HepG2 (cell line): ENCODE measurements around the gene KCTD13. TPM values are rescaled to one million over a fixed set of nuclear protein-coding genes. Genes with fewer than 3 reads are reported as not detected.

ENCODE experiments used
- CBX5 ChIP-seq: sonication (generic); formaldehyde crosslinking; IDR thresholded peaks from 2 replicates; pipeline ENCODE4 v1.4.0; 2020; ENCODE audit warnings: missing genetic modification reagents, borderline replicate concordance
- JUND ChIP-seq: sonication (generic); formaldehyde crosslinking; IDR thresholded peaks from 2 replicates; pipeline ENCODE4 v1.8.0; 2022; ENCODE audit warnings: mild to moderate bottlenecking, missing genetic modification reagents
- KDM5B ChIP-seq: sonication (generic); formaldehyde crosslinking; IDR thresholded peaks from 2 replicates; pipeline ENCODE4 v1.4.0; 2020; ENCODE audit warnings: missing genetic modification reagents, mild to moderate bottlenecking, borderline replicate concordance
- MXI1 ChIP-seq: IDR thresholded peaks from 3 replicates; pipeline ENCODE4 v1.6.1; 2012; ENCODE audit warnings: low read depth, low read length, inconsistent platforms, borderline replicate concordance
- PHF20 ChIP-seq: sonication (generic); formaldehyde crosslinking; IDR thresholded peaks from 2 replicates; pipeline ENCODE4 v1.5.0; 2020; ENCODE audit warnings: mild to moderate bottlenecking, missing genetic modification reagents
- PRMT3 ChIP-seq: sonication (generic); formaldehyde crosslinking; IDR thresholded peaks from 2 replicates; pipeline ENCODE4 v1.8.1; 2022; ENCODE audit warnings: low read depth, mild to moderate bottlenecking, moderate library complexity, missing genetic modification reagents, borderline replicate concordance
- SPEN ChIP-seq: sonication (generic); formaldehyde crosslinking; IDR thresholded peaks from 2 replicates; pipeline ENCODE4 v1.5.1; 2020; ENCODE audit warnings: low read depth, mild to moderate bottlenecking, missing genetic modification reagents
- STAT5B ChIP-seq: sonication (generic); formaldehyde crosslinking; IDR thresholded peaks from 2 replicates; pipeline ENCODE4 v1.4.0; 2020; ENCODE audit warnings: missing genetic modification reagents
- TGIF2 ChIP-seq: IDR thresholded peaks from 2 replicates; pipeline ENCODE4 v1.6.1; 2016; ENCODE audit warnings: control low read depth, missing compliant biosample characterization
- ZNF589 ChIP-seq: sonication (generic); formaldehyde crosslinking; conservative IDR thresholded peaks from 2 replicates; pipeline ENCODE4 v1.8.0; 2022; ENCODE audit warnings: mild to moderate bottlenecking, moderate library complexity, missing genetic modification reagents
- polyA plus RNA-seq, 8 experiments: library from polyadenylated mRNA; depleted of rRNA in 3 of 8; stranded (reverse) in 7 of 8; unstranded in 1 of 8; fragments of >200 nt; fragmentation: Illumina TruSeq in 4 of 8; extraction: Trizol in 4 of 8; gene quantifications; 2 replicates each; pipeline versions ENCODE4 v1.2.1 to v1.2.3, GENCODE V29; 2011 to 2016; ENCODE audit warnings: low read depth in 4 of 8, missing spikeins in 1 of 8, mixed read lengths in 1 of 8; ENCODE audit not compliant: insufficient read depth in 1 of 8
- total RNA-seq, 5 experiments: library from RNA; depleted of rRNA; stranded (reverse); fragments of >200 nt; fragmentation: Illumina TruSeq; extraction: Trizol; gene quantifications; 2 replicates each; pipeline ENCODE4 v1.2.3, GENCODE V29; 2016; ENCODE audit warnings: low read depth in 1 of 5
- TF ChIP-seq, protein P1 (sequence below): sonication (generic); formaldehyde crosslinking; IDR thresholded peaks from 2 replicates; pipeline ENCODE4 v1.4.0; 2020; ENCODE audit warnings: missing genetic modification reagents, borderline replicate concordance
- TF ChIP-seq, protein P2 (sequence below): sonication (generic); formaldehyde crosslinking; IDR thresholded peaks from 2 replicates; pipeline ENCODE4 v1.5.1; 2020; ENCODE audit warnings: mild to moderate bottlenecking, missing genetic modification reagents, moderate library complexity
- TF ChIP-seq, protein P3 (sequence below): sonication (generic); formaldehyde crosslinking; IDR thresholded peaks from 2 replicates; pipeline ENCODE4 v1.5.0; 2020; ENCODE audit warnings: missing genetic modification reagents
- TF ChIP-seq, protein P4 (sequence below): sonication (generic); formaldehyde crosslinking; IDR thresholded peaks from 2 replicates; pipeline ENCODE4 v1.8.0; 2022; ENCODE audit warnings: mild to moderate bottlenecking, missing genetic modification reagents
- TF ChIP-seq, protein P5 (sequence below): sonication (generic); formaldehyde crosslinking; IDR thresholded peaks from 2 replicates; pipeline ENCODE4 v1.4.0; 2020; ENCODE audit warnings: missing genetic modification reagents

KCTD13 gene
- total and polyA plus RNA-seq, 2 of the 13 experiments (the other 11 are each of a cell fraction or from before 2014, with no cell fraction given) = 6.3 to 14.7 TPM

DNA sequence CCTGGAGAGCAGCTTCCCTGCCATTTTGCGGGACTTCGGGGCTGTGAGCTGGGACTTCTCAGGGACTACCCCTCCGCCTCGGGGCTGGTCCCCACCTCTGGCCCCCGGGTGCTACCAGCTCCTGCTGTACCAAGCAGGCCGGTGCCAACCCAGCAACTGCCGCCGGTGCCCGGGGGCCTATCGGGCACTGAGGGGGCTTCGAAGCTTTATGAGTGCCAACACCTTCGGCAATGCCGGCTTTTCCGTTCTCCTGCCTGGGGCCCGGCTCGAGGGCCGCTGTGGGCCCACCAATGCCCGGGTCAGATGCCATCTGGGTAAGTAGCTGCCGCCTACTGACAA, 24.4 kb downstream of the KCTD13 start (continued):
- TF ChIP-seq, protein P1, sequence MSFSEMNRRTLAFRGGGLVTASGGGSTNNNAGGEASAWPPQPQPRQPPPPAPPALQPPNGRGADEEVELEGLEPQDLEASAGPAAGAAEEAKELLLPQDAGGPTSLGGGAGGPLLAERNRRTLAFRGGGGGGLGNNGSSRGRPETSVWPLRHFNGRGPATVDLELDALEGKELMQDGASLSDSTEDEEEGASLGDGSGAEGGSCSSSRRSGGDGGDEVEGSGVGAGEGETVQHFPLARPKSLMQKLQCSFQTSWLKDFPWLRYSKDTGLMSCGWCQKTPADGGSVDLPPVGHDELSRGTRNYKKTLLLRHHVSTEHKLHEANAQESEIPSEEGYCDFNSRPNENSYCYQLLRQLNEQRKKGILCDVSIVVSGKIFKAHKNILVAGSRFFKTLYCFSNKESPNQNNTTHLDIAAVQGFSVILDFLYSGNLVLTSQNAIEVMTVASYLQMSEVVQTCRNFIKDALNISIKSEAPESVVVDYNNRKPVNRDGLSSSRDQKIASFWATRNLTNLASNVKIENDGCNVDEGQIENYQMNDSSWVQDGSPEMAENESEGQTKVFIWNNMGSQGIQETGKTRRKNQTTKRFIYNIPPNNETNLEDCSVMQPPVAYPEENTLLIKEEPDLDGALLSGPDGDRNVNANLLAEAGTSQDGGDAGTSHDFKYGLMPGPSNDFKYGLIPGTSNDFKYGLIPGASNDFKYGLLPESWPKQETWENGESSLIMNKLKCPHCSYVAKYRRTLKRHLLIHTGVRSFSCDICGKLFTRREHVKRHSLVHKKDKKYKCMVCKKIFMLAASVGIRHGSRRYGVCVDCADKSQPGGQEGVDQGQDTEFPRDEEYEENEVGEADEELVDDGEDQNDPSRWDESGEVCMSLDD = 0 out of 2 replicates have a peak, but pooled peaks have one; percentile 1
- 0 out of 2 replicates have a peak, but pooled peaks have one; percentile 10 for TF ChIP-seq SPEN (CRISPR knock-in tag)
- no peak for TF ChIP-seq CBX5 (CRISPR knock-in tag)
- TF ChIP-seq PHF20 (CRISPR knock-in tag) = no peak
- TF ChIP-seq, protein P2, sequence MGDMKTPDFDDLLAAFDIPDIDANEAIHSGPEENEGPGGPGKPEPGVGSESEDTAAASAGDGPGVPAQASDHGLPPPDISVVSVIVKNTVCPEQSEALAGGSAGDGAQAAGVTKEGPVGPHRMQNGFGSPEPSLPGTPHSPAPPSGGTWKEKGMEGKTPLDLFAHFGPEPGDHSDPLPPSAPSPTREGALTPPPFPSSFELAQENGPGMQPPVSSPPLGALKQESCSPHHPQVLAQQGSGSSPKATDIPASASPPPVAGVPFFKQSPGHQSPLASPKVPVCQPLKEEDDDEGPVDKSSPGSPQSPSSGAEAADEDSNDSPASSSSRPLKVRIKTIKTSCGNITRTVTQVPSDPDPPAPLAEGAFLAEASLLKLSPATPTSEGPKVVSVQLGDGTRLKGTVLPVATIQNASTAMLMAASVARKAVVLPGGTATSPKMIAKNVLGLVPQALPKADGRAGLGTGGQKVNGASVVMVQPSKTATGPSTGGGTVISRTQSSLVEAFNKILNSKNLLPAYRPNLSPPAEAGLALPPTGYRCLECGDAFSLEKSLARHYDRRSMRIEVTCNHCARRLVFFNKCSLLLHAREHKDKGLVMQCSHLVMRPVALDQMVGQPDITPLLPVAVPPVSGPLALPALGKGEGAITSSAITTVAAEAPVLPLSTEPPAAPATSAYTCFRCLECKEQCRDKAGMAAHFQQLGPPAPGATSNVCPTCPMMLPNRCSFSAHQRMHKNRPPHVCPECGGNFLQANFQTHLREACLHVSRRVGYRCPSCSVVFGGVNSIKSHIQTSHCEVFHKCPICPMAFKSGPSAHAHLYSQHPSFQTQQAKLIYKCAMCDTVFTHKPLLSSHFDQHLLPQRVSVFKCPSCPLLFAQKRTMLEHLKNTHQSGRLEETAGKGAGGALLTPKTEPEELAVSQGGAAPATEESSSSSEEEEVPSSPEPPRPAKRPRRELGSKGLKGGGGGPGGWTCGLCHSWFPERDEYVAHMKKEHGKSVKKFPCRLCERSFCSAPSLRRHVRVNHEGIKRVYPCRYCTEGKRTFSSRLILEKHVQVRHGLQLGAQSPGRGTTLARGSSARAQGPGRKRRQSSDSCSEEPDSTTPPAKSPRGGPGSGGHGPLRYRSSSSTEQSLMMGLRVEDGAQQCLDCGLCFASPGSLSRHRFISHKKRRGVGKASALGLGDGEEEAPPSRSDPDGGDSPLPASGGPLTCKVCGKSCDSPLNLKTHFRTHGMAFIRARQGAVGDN (CRISPR knock-in tag) = peak; percentile 49; the same call in 1 of the 2 replicates
- TF ChIP-seq, protein P3, sequence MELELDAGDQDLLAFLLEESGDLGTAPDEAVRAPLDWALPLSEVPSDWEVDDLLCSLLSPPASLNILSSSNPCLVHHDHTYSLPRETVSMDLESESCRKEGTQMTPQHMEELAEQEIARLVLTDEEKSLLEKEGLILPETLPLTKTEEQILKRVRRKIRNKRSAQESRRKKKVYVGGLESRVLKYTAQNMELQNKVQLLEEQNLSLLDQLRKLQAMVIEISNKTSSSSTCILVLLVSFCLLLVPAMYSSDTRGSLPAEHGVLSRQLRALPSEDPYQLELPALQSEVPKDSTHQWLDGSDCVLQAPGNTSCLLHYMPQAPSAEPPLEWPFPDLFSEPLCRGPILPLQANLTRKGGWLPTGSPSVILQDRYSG (CRISPR knock-in tag) = no peak
- no peak for TF ChIP-seq PRMT3 (CRISPR knock-in tag)
- no peak for TF ChIP-seq STAT5B (CRISPR knock-in tag)
- TF ChIP-seq TGIF2 = no peak
- TF ChIP-seq, protein P4, sequence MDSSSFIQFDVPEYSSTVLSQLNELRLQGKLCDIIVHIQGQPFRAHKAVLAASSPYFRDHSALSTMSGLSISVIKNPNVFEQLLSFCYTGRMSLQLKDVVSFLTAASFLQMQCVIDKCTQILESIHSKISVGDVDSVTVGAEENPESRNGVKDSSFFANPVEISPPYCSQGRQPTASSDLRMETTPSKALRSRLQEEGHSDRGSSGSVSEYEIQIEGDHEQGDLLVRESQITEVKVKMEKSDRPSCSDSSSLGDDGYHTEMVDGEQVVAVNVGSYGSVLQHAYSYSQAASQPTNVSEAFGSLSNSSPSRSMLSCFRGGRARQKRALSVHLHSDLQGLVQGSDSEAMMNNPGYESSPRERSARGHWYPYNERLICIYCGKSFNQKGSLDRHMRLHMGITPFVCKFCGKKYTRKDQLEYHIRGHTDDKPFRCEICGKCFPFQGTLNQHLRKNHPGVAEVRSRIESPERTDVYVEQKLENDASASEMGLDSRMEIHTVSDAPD (CRISPR knock-in tag) = 0 out of 2 replicates have a peak, but pooled peaks have one; percentile 25
- TF ChIP-seq MXI1 = no peak
- TF ChIP-seq, protein P5, sequence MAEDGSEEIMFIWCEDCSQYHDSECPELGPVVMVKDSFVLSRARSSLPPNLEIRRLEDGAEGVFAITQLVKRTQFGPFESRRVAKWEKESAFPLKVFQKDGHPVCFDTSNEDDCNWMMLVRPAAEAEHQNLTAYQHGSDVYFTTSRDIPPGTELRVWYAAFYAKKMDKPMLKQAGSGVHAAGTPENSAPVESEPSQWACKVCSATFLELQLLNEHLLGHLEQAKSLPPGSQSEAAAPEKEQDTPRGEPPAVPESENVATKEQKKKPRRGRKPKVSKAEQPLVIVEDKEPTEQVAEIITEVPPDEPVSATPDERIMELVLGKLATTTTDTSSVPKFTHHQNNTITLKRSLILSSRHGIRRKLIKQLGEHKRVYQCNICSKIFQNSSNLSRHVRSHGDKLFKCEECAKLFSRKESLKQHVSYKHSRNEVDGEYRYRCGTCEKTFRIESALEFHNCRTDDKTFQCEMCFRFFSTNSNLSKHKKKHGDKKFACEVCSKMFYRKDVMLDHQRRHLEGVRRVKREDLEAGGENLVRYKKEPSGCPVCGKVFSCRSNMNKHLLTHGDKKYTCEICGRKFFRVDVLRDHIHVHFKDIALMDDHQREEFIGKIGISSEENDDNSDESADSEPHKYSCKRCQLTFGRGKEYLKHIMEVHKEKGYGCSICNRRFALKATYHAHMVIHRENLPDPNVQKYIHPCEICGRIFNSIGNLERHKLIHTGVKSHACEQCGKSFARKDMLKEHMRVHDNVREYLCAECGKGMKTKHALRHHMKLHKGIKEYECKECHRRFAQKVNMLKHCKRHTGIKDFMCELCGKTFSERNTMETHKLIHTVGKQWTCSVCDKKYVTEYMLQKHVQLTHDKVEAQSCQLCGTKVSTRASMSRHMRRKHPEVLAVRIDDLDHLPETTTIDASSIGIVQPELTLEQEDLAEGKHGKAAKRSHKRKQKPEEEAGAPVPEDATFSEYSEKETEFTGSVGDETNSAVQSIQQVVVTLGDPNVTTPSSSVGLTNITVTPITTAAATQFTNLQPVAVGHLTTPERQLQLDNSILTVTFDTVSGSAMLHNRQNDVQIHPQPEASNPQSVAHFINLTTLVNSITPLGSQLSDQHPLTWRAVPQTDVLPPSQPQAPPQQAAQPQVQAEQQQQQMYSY (CRISPR knock-in tag) = no peak
- TF ChIP-seq JUND (CRISPR knock-in tag) = no peak
- TF ChIP-seq ZNF589 = no peak
- TF ChIP-seq KDM5B (CRISPR knock-in tag) = no peak
